Measurements from ENCODE around the gene RACK1. TPM values are rescaled to one million over a fixed set of nuclear protein-coding genes. Genes with fewer than 3 reads are reported as not detected.

RACK1 gene
- total and polyA plus RNA-seq, 2 experiments from 2014 or later, result 2,372 to 4,798 TPM

GRCh38 chr5:181236471-181236870, 7.2 kb downstream of the RACK1 start:
- Histone ChIP-seq H3K27ac (ENCODE audit: low read depth) (peak overlapping the region; percentile 86), H3K27me3 (ENCODE audit: insufficient read depth) (no peaks in the 10 kb centered on the region), H3F3A (replicated peaks; ENCODE audit: low read depth) (peaks cover 68% of the 10 kb centered on the region), H3K9me2 (ENCODE audit: insufficient read depth) (no peaks in the 10 kb centered on the region), H3K36me3 (ENCODE audit: insufficient read depth) (peaks cover 58% of the 10 kb centered on the region), H4K20me1 (replicated peaks; ENCODE audit: insufficient read depth) (peaks cover 56% of the 10 kb centered on the region), H3K79me2 (replicated peaks; ENCODE audit: insufficient read depth) (peaks cover 34% of the 10 kb centered on the region), H2AFZ (no peak overlapping the region), H3K4me1 (ENCODE audit: insufficient read depth) (peaks cover 16% of the 10 kb centered on the region), H3K4me2 (no peak overlapping the region), H3K4me3 (no peak overlapping the region)
- Mint-ChIP-seq H3K9me3 (peaks cover 6% of the 10 kb centered on the region; the same call in 1 of the 3 replicates), H3K27ac (no peak overlapping the region), H3K4me3 (peak overlapping the region; percentile 8; the same call in 1 of the 3 replicates), H3K27me3 (ENCODE audit: insufficient read depth, low read depth, poor library complexity) (peaks cover 50% of the 10 kb centered on the region), H3K4me1 (peaks cover 32% of the 10 kb centered on the region), H3K36me3 (ENCODE audit: low read depth) (peaks cover 87% of the 10 kb centered on the region)
- DNase-seq (ENCODE audit: low spot score) (no peak), ATAC-seq (no peak)
- TF ChIP-seq JUNB (IDR thresholded peaks at IDR 0.05; ENCODE audit: unreplicated experiment), result no peak
- no peak for TF ChIP-seq EZH2 (IDR thresholded peaks at IDR 0.05; ENCODE audit: low read depth, unreplicated experiment)
- no peak for TF ChIP-seq NANOG (IDR thresholded peaks at IDR 0.05; ENCODE audit: borderline replicate concordance)
- TF ChIP-seq CREB1 (CRISPR knock-in tag; IDR thresholded peaks at IDR 0.05; ENCODE audit: low read depth), result no peak
- no peak for TF ChIP-seq ZNF462 (CRISPR knock-in tag; IDR thresholded peaks at IDR 0.05)
- TF ChIP-seq EZH2phosphoT487 (IDR thresholded peaks at IDR 0.05; ENCODE audit: unreplicated experiment), result no peak
- TF ChIP-seq STAT1 (IDR thresholded peaks at IDR 0.05; ENCODE audit: unreplicated experiment), result no peak
- TF ChIP-seq ETS1 (IDR thresholded peaks at IDR 0.05), result no peak
- no peak for TF ChIP-seq ZNF331 (CRISPR knock-in tag; IDR thresholded peaks at IDR 0.05; ENCODE audit: low read depth)
- TF ChIP-seq CTCF (conservative IDR thresholded peaks at IDR 0.05; ENCODE audit: low read depth in 2 of 2), result no peak
- TF ChIP-seq POLR2AphosphoS5 (IDR thresholded peaks at IDR 0.05; ENCODE audit: low read depth), result no peak
- no peak for TF ChIP-seq REST (IDR thresholded peaks at IDR 0.05; ENCODE audit: unreplicated experiment)
- TF ChIP-seq ZNF114 (CRISPR knock-in tag; IDR thresholded peaks at IDR 0.05), result no peak

Data from GM23338 (cell line).